ENCODE results near the gene MOV10.
"Not testable (repeated sequence)": the region's sequence is repeated elsewhere in the genome, so short reads cannot be mapped to it uniquely, and the experiment has no call there.

The MOV10 gene, protein sequence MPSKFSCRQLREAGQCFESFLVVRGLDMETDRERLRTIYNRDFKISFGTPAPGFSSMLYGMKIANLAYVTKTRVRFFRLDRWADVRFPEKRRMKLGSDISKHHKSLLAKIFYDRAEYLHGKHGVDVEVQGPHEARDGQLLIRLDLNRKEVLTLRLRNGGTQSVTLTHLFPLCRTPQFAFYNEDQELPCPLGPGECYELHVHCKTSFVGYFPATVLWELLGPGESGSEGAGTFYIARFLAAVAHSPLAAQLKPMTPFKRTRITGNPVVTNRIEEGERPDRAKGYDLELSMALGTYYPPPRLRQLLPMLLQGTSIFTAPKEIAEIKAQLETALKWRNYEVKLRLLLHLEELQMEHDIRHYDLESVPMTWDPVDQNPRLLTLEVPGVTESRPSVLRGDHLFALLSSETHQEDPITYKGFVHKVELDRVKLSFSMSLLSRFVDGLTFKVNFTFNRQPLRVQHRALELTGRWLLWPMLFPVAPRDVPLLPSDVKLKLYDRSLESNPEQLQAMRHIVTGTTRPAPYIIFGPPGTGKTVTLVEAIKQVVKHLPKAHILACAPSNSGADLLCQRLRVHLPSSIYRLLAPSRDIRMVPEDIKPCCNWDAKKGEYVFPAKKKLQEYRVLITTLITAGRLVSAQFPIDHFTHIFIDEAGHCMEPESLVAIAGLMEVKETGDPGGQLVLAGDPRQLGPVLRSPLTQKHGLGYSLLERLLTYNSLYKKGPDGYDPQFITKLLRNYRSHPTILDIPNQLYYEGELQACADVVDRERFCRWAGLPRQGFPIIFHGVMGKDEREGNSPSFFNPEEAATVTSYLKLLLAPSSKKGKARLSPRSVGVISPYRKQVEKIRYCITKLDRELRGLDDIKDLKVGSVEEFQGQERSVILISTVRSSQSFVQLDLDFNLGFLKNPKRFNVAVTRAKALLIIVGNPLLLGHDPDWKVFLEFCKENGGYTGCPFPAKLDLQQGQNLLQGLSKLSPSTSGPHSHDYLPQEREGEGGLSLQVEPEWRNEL

DNA sequence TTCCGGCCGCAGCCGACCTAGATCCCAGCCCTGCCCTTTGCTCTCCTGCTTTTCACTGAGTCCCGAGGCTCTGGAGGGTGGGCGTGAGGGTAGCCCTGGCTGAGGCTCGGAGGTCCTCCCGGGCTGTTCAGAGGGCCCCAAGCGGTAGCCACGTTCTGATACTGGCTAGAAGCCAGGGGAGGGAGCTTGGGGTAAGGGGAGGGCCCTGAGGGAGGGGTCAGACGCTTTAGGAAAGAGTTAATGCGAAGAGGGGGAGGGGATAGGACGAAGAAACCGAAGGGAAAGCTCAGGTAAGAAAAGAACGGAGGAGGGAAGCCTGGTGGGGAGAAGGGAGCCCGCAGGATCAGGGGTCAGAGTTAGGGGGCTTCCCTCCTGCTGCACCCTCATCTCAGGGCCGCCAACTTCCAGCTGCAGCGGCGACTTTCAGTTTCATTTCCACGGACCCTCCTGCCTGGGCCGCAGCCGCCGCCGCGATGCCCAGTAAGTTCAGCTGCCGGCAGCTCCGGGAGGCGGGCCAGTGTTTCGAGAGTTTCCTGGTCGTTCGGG lies at the start of gene MOV10:
Gene MOV10 (plus strand): TSS at position 220 of the 546 bp plus-strand sequence. CDS start 254 bp downstream, at position 474.
- DNase-seq (ENCODE audit: low read depth in 2 of 2), result peak; percentile 62 to 67

DNA sequence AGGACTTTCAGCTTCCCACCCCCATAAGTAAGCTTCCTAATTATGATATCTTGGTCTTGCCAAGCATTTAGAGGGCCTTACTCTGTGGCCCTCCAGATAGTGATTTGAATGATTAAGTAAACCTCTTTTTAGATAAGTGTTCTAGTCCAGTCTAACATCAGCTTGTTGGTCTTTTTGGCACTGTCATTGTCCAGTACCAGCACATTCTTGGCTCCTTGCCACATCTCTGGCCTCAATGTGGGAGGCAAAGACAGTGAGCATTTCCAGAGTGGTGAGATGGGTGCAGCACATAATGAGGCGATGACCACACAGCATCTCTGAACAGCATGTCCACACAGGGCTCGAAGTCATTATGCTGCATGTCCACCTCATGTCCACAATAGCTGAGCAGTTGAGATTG lies 48.8 kb upstream of the MOV10 start:
- no peak for DNase-seq (ENCODE audit: low read depth in 2 of 2)

DNA sequence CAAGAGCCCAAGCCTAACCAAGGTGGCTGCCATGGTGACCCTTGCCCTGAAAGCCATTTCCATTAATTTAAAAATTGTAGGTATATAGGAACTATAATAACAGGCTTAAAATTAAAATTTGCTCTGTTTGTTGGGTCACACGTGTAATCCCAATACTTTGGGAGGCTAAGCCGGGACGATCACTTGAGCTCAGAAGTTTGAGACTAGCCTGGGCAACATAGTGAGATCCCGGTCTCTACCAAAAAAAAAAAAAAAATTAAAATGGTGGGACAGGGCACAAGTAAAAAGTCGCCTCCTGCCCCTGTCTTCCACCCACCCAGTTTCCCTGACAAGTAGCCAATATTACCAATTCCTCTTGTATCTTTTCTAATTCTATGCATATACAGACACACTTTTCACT lies 48.3 kb upstream of the MOV10 start:
- DNase-seq (ENCODE audit: low read depth in 2 of 2), result no peak

- no peak for DNase-seq (ENCODE audit: low read depth in 2 of 2)
Measured at GRCh38 chr1:112626887-112627286, 47.6 kb upstream of the MOV10 start.

GRCh38 chr1:112628516-112628915 lies 45.9 kb upstream of the MOV10 start:
- DNase-seq (ENCODE audit: low read depth in 2 of 2), result no peak

DNA sequence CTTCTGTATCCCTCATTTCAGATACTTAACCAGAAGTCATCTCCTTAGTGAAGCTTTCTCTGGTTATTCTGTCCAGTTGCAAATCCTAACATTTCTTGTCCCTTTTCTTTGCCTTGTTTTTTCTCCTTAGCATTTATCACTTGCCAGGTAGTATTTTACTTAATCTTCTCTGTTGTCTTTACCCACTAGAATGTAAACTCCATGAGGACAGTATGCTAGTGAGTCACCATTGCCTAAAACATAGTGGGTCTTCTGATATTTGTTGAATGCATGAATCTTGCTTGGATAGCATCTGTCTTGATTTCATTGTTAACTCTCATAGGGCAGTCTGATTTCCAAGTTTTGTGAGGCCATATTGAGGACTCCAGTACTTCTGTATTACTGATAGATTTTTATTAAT lies 45.2 kb upstream of the MOV10 start:
- DNase-seq (ENCODE audit: low read depth in 2 of 2), result no peak

GRCh38 chr1:112633628-112634027 lies 40.8 kb upstream of the MOV10 start:
- no peak for DNase-seq (ENCODE audit: low read depth in 2 of 2)

DNA sequence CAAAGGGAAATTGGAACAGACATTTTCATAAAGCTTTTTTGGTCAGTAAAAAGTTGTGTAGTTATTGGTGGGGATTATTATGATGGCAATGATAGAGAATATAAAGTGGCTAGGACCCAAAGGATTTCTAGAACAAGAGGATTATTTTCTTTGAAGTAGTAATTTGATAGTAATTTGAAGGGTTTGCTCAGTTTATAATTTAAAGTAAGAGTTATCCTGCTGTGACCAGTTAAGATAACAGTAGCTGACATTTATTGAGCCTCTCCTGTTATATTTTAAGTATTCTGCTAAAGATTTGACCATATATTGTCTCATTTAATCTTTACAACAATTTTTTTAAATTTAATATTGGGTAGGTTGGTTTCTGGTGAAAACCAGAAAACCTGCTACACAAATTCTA lies 40.1 kb upstream of the MOV10 start:
- no peak for DNase-seq (ENCODE audit: low read depth in 2 of 2)

DNA sequence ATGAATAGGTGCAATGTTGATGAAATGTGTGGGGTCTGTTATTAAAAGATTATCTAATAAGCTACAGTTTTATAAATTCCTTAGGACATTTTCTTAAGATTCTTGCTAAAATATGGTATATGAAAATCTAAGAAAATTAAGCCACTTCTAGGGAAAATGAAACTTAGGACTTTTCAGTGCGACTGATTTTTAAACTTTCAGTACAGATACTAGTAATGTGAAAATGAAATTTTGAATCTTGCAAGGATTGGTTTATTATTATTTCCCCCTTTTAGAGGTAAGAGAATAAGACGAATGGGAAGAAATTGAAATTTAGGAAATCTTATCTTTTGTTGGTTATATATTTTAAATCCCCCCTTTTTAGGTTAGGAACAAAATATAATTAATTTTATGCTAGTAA lies 38.4 kb upstream of the MOV10 start:
- DNase-seq (ENCODE audit: low read depth in 2 of 2), result no peak

DNA sequence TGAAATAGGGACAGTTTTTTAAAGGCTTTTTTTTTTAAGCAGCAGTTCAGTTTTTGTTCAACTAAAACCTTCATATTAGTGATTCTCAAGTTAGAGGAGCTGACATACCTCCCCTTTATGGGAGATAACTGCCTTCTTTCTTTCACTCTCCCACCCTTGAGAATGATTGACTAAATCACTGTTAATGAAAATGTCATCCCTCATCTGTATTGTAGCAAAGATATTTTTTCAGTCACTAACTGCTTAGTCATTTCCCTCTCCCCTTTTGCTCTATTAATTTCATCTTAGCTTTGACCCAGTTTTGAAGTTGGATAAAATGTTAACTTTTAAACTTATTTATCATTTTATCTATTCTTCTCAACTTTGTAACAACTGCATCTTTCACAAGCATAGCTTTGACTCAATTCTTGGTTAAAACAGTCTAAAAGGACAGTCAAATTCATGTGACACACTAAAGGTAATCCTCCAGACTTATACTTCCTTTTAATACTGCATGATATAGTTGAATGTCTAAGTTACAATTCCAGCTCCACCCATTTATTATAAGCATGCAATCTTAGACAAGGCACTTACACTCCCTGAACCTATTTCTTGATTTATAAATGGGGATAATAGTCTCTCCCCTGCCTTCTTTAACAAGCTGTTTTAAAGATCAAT lies 37.7 kb upstream of the MOV10 start:
- DNase-seq (ENCODE audit: low read depth in 2 of 2), result no peak

GRCh38 chr1:112637254-112638109 lies 37.0 kb upstream of the MOV10 start:
- DNase-seq (ENCODE audit: low read depth in 2 of 2), result no peak

GRCh38 chr1:112638110-112638428 lies 36.4 kb upstream of the MOV10 start:
- no peak for DNase-seq (ENCODE audit: low read depth in 2 of 2)

DNA sequence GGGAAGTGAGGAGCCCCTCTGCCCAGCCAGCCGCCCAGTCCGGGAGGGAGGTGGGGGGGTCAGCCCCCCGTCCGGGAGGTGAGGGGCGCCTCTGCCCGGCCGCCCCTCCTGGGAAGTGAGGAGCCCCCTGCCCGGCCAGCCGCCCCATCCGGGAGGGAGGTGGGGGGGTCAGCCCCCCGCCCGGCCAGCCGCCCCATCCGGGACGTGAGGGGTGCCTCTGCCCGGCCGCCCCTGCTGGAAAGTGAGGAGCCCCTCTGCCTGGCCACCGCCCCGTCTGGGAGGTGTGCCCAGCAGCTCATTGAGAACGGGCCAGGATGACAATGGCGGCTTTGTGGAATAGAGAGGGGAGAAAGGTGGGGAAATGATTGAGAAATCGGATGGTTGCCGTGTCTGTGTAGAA lies 34.0 kb upstream of the MOV10 start:
- not testable (repeated sequence) for DNase-seq (ENCODE audit: low read depth in 2 of 2)

DNA sequence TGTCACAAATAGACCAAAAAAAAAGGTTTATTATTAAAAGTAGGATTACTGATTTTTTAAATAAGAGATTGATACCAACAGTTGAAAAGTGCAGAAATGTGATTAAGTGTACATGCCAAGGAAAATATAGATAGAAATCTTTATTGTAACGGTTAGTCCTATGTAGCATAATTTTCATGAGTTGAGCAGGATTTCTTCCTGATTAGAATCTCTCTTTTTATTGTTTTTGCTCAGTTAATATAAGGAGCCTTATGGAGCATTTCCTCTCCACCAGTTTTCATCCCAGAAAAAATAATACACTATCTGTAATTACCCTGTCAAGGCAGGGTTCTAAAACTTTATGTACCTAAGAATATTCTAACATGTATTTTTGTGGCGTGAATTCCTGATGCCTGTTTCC lies 31.4 kb upstream of the MOV10 start:
- DNase-seq (ENCODE audit: low read depth in 2 of 2), result no peak

- no peak for DNase-seq (ENCODE audit: low read depth in 2 of 2)
Measured at GRCh38 chr1:112646225-112646624, 28.2 kb upstream of the MOV10 start.

DNA sequence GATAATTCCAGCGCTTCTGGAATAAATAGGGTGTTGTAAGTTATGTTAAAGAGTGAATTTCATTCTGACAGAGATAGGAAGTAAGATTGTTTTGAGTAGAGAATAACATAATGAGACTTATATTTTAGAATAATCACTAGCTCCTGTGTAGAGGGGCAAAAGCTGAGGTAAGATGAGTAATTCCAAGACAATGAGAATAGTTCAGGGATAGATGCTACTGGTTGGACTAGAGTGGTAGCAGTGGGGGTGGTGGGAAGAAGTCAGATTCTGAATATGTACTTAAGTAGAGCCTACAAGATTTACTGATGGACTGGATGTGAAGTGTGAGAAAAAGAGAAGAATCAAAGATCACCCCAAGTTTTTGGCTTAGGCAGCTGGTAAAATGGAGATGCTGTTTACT lies 23.3 kb upstream of the MOV10 start:
- no peak for DNase-seq (ENCODE audit: low read depth in 2 of 2)

GRCh38 chr1:112665857-112666256 lies 8.6 kb upstream of the MOV10 start:
- DNase-seq (ENCODE audit: low read depth in 2 of 2), result no peak

- DNase-seq (ENCODE audit: low read depth in 2 of 2), result no peak
Measured at GRCh38 chr1:112666946-112667345, 7.5 kb upstream of the MOV10 start.

- no peak for DNase-seq (ENCODE audit: low read depth in 2 of 2)
Measured at GRCh38 chr1:112672009-112672408, 2.5 kb upstream of the MOV10 start.

GRCh38 chr1:112672842-112673241 lies 1.6 kb upstream of the MOV10 start:
- DNase-seq (ENCODE audit: low read depth in 2 of 2), result no peak
